AG09309 (cell line): ENCODE measurements around the gene RPL12.

Experiments used
- DNase-seq: peaks from one replicate; pipeline ENCODE4 v3.0.0-alpha.2; 2010; ENCODE audit warnings: low read depth
- H3K4me3 ChIP-seq: 2 replicates; pipeline ENCODE4 v1.5.1; 2011; ENCODE audit warnings: mild to moderate bottlenecking, low read depth, low read length, moderate library complexity; ENCODE audit not compliant: control insufficient read depth
- TF ChIP-seq, protein P1 (sequence below): IDR thresholded peaks from 2 replicates; pipeline ENCODE4 v1.5.1; 2011; ENCODE audit warnings: mild to moderate bottlenecking, low read depth, low read length, inconsistent platforms; ENCODE audit not compliant: insufficient read depth, control insufficient read depth; ENCODE audit errors: missing control alignments

RPL12 gene

GRCh38 chr9:127489471-127490115 is 38.4 kb upstream of the RPL12 start:
- TF ChIP-seq, protein P1, sequence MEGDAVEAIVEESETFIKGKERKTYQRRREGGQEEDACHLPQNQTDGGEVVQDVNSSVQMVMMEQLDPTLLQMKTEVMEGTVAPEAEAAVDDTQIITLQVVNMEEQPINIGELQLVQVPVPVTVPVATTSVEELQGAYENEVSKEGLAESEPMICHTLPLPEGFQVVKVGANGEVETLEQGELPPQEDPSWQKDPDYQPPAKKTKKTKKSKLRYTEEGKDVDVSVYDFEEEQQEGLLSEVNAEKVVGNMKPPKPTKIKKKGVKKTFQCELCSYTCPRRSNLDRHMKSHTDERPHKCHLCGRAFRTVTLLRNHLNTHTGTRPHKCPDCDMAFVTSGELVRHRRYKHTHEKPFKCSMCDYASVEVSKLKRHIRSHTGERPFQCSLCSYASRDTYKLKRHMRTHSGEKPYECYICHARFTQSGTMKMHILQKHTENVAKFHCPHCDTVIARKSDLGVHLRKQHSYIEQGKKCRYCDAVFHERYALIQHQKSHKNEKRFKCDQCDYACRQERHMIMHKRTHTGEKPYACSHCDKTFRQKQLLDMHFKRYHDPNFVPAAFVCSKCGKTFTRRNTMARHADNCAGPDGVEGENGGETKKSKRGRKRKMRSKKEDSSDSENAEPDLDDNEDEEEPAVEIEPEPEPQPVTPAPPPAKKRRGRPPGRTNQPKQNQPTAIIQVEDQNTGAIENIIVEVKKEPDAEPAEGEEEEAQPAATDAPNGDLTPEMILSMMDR, result no peak
- H3K4me3 ChIP-seq, result no peak overlapping the region
- no peak for DNase-seq

DNA sequence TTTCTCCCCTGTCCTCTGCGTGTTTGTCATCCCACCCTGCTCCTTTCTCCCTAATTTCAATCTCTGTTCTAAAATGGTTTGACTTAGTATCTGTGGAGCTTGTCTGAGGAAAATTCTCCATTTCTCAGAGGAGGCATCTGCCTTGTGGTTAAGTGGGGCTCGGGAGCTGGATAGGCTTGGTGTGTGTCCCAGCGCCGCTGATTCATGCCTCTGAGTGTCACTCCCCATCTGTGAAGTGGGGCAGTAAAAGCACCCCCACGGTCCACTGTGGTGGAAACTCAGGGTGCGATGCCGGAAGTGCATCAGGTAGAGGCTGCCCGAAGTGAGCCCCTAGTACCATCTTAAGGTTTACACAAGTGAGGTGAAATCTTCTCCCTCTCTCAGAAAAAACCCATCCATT is 37.7 kb upstream of the RPL12 start:
- no peak overlapping the region for H3K4me3 ChIP-seq
- DNase-seq, result no peak
- TF ChIP-seq, protein P1, result no peak

GRCh38 chr9:127485995-127486394 is 34.8 kb upstream of the RPL12 start:
- TF ChIP-seq, protein P1, result no peak
- H3K4me3 ChIP-seq, result no peak overlapping the region
- no peak for DNase-seq

DNA sequence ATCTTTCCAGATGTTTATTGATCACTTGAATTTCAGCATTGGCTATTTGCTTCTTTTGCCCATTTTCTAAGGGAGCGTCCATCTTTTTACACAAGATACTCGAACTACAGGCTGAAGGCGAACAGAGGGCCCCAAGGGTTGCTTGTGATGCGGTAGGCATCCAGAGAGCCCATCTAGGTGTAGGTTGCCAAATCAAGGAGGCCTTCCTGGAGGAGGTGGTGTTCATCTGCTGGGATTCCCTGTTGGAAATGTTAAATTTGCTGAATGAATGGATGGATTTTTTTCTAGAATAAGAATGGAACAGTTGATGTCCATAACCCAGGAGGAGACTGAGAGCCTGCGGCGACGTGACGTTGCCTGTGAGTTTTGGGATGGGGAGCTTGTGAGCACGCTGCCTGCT is 31.5 kb upstream of the RPL12 start:
- H3K4me3 ChIP-seq, result no peak overlapping the region
- TF ChIP-seq, protein P1, result no peak
- DNase-seq, result no peak

DNA sequence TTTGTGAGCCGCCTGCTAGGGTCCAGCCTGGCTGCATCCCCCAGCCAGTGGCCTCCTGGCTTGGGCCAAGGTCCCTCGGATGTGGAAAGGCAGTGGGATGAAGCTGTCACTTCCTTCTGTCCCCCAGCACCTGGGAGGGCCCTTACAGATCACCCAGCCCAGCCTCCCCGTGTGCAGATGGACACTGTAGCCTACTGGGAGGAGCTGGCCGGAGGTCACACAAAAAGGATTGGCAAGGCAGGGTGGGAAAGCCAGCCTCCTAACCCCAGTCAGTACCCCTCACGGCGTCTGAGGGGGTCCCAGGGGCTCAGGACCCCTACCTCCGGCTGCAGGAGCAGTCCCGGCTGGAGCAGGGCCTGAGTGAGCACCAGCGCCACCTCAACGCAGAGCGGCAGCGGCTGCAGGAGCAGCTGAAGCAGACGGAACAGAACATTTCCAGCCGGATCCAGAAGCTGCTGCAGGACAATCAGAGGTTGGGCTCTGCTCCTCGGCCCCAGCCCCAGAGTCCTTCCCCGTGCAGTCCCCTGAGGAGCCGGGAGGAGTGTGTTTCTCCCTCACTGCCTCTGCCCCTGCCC is 28.4 kb upstream of the RPL12 start:
- TF ChIP-seq, protein P1, result no peak
- no peak overlapping the region for H3K4me3 ChIP-seq
- DNase-seq, result no peak

- DNase-seq, result no peak
- H3K4me3 ChIP-seq, result no peak overlapping the region
- TF ChIP-seq, protein P1, result no peak
Observed at GRCh38 chr9:127474592-127474991, 23.4 kb upstream of the RPL12 start.
